HepG2 (cell line): ENCODE measurements around the gene NOSTRIN. TPM values are rescaled to one million over a fixed set of nuclear protein-coding genes. Genes with fewer than 3 reads are reported as not detected.

ENCODE experiments used
- FLYWCH1 ChIP-seq: sonication (generic); formaldehyde crosslinking; IDR thresholded peaks from 2 replicates; pipeline ENCODE4 v1.8.1; 2023; ENCODE audit warnings: mild to moderate bottlenecking, missing genetic modification reagents
- FOSL1 ChIP-seq: sonication (generic); formaldehyde crosslinking; IDR thresholded peaks from 2 replicates; pipeline ENCODE4 v1.9.0; 2021; ENCODE audit warnings: missing genetic modification reagents, borderline replicate concordance
- GTF3A ChIP-seq: sonication (generic); formaldehyde crosslinking; conservative IDR thresholded peaks from 2 replicates; pipeline ENCODE4 v1.4.0; 2020; ENCODE audit warnings: mild to moderate bottlenecking, missing genetic modification reagents
- KLF6 ChIP-seq: IDR thresholded peaks from 2 replicates; pipeline ENCODE4 v1.8.0; 2016; ENCODE audit warnings: missing biosample characterization, missing genetic modification reagents
- MXD4 ChIP-seq: IDR thresholded peaks from 2 replicates; pipeline ENCODE4 v1.6.1; 2016; ENCODE audit warnings: mild to moderate bottlenecking, missing biosample characterization, missing genetic modification reagents
- REPIN1 ChIP-seq: sonication (generic); formaldehyde crosslinking; IDR thresholded peaks from 2 replicates; pipeline ENCODE4 v1.8.0; 2022; ENCODE audit warnings: missing genetic modification reagents, low read depth, mild to moderate bottlenecking, borderline replicate concordance
- SIN3A ChIP-seq: IDR thresholded peaks from 2 replicates; pipeline ENCODE4 v1.6.1; 2011; ENCODE audit warnings: low read depth, mild to moderate bottlenecking, control low read depth, low read length, borderline replicate concordance
- SP5 ChIP-seq: IDR thresholded peaks from 2 replicates; pipeline ENCODE4 v1.6.1; 2016; ENCODE audit warnings: low read depth, borderline replicate concordance
- ZC3H13 ChIP-seq: sonication (generic); formaldehyde crosslinking; IDR thresholded peaks from 2 replicates; pipeline ENCODE4 v1.8.1; 2023; ENCODE audit warnings: mild to moderate bottlenecking, missing genetic modification reagents, moderate library complexity
- ZNF562 ChIP-seq: sonication (generic); formaldehyde crosslinking; IDR thresholded peaks from 2 replicates; pipeline ENCODE4 v1.8.0; 2022; ENCODE audit warnings: missing genetic modification reagents, borderline replicate concordance
- ZNF7 ChIP-seq: IDR thresholded peaks from 2 replicates; pipeline ENCODE4 v1.6.1; 2016; ENCODE audit warnings: missing biosample characterization, missing genetic modification reagents
- ZNF777 ChIP-seq: sonication (generic); formaldehyde crosslinking; IDR thresholded peaks from 2 replicates; pipeline ENCODE4 v1.4.0; 2020; ENCODE audit warnings: missing genetic modification reagents
- polyA plus RNA-seq, 8 experiments: library from polyadenylated mRNA; depleted of rRNA in 3 of 8; stranded (reverse) in 7 of 8; unstranded in 1 of 8; fragments of >200 nt; fragmentation: Illumina TruSeq in 4 of 8; extraction: Trizol in 4 of 8; gene quantifications; 2 replicates each; pipeline versions ENCODE4 v1.2.1 to v1.2.3, GENCODE V29; 2011 to 2016; ENCODE audit warnings: low read depth in 4 of 8, missing spikeins in 1 of 8, mixed read lengths in 1 of 8; ENCODE audit not compliant: insufficient read depth in 1 of 8
- total RNA-seq, 5 experiments: library from RNA; depleted of rRNA; stranded (reverse); fragments of >200 nt; fragmentation: Illumina TruSeq; extraction: Trizol; gene quantifications; 2 replicates each; pipeline ENCODE4 v1.2.3, GENCODE V29; 2016; ENCODE audit warnings: low read depth in 1 of 5
- TF ChIP-seq, protein P1 (sequence below): sonication (generic); formaldehyde crosslinking; IDR thresholded peaks from 2 replicates; pipeline ENCODE4 v1.4.0; 2020; ENCODE audit warnings: missing genetic modification reagents, mild to moderate bottlenecking, borderline replicate concordance
- TF ChIP-seq, protein P2 (sequence below): sonication (generic); formaldehyde crosslinking; IDR thresholded peaks from 2 replicates; pipeline ENCODE4 v1.5.1; 2020; ENCODE audit warnings: mild to moderate bottlenecking, missing genetic modification reagents, moderate library complexity
- TF ChIP-seq, protein P3 (sequence below): sonication (generic); formaldehyde crosslinking; IDR thresholded peaks from 2 replicates; pipeline ENCODE4 v1.4.0; 2020; ENCODE audit warnings: mild to moderate bottlenecking, missing genetic modification reagents
- TF ChIP-seq, protein P4 (sequence below): sonication (generic); formaldehyde crosslinking; IDR thresholded peaks from 2 replicates; pipeline ENCODE4 v1.8.0; 2022; ENCODE audit warnings: mild to moderate bottlenecking, missing genetic modification reagents, moderate library complexity
- TF ChIP-seq, protein P5 (sequence below): sonication (generic); formaldehyde crosslinking; IDR thresholded peaks from 2 replicates; pipeline ENCODE4 v1.4.0; 2020; ENCODE audit warnings: missing genetic modification reagents

NOSTRIN gene
- total and polyA plus RNA-seq, 2 of the 13 experiments (the other 11 are each of a cell fraction or from before 2014, with no cell fraction given): 0.22 TPM

DNA sequence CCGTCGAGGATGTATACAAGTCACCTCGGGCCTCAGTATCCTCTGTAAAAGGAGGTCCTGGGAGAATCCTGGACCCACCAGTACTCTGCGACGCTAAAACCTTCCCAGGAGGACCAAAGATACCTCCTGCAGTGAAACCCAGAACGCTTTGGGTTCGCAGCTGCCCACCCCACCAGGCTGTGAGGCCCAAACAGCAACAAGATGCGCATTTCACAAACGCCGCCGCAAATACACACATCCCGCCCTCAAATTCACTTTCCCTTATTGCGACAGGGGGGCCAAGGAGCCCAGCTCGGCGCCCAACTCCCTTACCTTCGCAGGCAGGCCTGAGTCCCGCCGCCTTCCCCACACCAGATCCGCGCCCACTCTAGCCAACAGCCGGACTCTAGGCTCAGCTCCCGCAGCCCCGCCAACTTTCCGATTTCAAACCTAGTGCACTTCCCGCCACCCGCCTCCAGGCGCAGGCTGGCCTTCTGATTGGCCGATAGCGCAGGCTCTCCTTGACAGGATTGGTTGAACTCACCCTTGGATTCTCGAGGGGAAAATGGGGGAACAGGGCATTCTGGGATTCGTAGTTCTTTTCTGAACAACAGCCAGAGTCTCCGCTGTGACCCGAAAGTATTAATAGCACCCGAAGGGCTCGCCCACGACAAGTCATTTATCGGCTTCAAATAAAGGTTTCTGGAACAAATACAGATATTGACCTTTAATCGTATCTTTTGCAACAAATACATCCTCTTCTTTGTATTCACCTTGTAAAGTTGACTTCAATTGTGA, 87.8 kb downstream of the NOSTRIN start, which contains the start of gene SPC25 (continued):
- peak; percentile 67; the same call in 1 of the 2 replicates for TF ChIP-seq REPIN1 (CRISPR knock-in tag)
- no peak for TF ChIP-seq ZNF7 (CRISPR knock-in tag)
- TF ChIP-seq FLYWCH1 (CRISPR knock-in tag): peak; percentile 33; the same call in 1 of the 2 replicates
- TF ChIP-seq ZNF562 (CRISPR knock-in tag): no peak; the same call in 1 of the 2 replicates
- TF ChIP-seq, protein P1, sequence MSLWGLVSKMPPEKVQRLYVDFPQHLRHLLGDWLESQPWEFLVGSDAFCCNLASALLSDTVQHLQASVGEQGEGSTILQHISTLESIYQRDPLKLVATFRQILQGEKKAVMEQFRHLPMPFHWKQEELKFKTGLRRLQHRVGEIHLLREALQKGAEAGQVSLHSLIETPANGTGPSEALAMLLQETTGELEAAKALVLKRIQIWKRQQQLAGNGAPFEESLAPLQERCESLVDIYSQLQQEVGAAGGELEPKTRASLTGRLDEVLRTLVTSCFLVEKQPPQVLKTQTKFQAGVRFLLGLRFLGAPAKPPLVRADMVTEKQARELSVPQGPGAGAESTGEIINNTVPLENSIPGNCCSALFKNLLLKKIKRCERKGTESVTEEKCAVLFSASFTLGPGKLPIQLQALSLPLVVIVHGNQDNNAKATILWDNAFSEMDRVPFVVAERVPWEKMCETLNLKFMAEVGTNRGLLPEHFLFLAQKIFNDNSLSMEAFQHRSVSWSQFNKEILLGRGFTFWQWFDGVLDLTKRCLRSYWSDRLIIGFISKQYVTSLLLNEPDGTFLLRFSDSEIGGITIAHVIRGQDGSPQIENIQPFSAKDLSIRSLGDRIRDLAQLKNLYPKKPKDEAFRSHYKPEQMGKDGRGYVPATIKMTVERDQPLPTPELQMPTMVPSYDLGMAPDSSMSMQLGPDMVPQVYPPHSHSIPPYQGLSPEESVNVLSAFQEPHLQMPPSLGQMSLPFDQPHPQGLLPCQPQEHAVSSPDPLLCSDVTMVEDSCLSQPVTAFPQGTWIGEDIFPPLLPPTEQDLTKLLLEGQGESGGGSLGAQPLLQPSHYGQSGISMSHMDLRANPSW: peak; percentile 97
- peak; percentile 78 for TF ChIP-seq ZNF777 (CRISPR knock-in tag)
- TF ChIP-seq SIN3A: peak; percentile 97
- no peak for TF ChIP-seq FOSL1
- no peak for TF ChIP-seq KLF6 (CRISPR knock-in tag)
- TF ChIP-seq MXD4 (CRISPR knock-in tag): peak; percentile 76
- TF ChIP-seq ZC3H13 (CRISPR knock-in tag): peak; percentile 65; the same call in 1 of the 2 replicates
- no peak for TF ChIP-seq SP5 (CRISPR knock-in tag)
- no peak for TF ChIP-seq GTF3A (CRISPR knock-in tag)
- TF ChIP-seq, protein P2, sequence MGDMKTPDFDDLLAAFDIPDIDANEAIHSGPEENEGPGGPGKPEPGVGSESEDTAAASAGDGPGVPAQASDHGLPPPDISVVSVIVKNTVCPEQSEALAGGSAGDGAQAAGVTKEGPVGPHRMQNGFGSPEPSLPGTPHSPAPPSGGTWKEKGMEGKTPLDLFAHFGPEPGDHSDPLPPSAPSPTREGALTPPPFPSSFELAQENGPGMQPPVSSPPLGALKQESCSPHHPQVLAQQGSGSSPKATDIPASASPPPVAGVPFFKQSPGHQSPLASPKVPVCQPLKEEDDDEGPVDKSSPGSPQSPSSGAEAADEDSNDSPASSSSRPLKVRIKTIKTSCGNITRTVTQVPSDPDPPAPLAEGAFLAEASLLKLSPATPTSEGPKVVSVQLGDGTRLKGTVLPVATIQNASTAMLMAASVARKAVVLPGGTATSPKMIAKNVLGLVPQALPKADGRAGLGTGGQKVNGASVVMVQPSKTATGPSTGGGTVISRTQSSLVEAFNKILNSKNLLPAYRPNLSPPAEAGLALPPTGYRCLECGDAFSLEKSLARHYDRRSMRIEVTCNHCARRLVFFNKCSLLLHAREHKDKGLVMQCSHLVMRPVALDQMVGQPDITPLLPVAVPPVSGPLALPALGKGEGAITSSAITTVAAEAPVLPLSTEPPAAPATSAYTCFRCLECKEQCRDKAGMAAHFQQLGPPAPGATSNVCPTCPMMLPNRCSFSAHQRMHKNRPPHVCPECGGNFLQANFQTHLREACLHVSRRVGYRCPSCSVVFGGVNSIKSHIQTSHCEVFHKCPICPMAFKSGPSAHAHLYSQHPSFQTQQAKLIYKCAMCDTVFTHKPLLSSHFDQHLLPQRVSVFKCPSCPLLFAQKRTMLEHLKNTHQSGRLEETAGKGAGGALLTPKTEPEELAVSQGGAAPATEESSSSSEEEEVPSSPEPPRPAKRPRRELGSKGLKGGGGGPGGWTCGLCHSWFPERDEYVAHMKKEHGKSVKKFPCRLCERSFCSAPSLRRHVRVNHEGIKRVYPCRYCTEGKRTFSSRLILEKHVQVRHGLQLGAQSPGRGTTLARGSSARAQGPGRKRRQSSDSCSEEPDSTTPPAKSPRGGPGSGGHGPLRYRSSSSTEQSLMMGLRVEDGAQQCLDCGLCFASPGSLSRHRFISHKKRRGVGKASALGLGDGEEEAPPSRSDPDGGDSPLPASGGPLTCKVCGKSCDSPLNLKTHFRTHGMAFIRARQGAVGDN (CRISPR knock-in tag): peak; percentile 82
- TF ChIP-seq, protein P3, sequence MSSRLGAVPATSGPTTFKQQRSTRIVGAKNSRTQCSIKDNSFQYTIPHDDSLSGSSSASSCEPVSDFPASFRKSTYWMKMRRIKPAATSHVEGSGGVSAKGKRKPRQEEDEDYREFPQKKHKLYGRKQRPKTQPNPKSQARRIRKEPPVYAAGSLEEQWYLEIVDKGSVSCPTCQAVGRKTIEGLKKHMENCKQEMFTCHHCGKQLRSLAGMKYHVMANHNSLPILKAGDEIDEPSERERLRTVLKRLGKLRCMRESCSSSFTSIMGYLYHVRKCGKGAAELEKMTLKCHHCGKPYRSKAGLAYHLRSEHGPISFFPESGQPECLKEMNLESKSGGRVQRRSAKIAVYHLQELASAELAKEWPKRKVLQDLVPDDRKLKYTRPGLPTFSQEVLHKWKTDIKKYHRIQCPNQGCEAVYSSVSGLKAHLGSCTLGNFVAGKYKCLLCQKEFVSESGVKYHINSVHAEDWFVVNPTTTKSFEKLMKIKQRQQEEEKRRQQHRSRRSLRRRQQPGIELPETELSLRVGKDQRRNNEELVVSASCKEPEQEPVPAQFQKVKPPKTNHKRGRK: 0 out of 2 replicates have a peak, but pooled peaks have one; percentile 70
- TF ChIP-seq, protein P4, sequence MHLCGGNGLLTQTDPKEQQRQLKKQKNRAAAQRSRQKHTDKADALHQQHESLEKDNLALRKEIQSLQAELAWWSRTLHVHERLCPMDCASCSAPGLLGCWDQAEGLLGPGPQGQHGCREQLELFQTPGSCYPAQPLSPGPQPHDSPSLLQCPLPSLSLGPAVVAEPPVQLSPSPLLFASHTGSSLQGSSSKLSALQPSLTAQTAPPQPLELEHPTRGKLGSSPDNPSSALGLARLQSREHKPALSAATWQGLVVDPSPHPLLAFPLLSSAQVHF (CRISPR knock-in tag): no peak
- TF ChIP-seq, protein P5, sequence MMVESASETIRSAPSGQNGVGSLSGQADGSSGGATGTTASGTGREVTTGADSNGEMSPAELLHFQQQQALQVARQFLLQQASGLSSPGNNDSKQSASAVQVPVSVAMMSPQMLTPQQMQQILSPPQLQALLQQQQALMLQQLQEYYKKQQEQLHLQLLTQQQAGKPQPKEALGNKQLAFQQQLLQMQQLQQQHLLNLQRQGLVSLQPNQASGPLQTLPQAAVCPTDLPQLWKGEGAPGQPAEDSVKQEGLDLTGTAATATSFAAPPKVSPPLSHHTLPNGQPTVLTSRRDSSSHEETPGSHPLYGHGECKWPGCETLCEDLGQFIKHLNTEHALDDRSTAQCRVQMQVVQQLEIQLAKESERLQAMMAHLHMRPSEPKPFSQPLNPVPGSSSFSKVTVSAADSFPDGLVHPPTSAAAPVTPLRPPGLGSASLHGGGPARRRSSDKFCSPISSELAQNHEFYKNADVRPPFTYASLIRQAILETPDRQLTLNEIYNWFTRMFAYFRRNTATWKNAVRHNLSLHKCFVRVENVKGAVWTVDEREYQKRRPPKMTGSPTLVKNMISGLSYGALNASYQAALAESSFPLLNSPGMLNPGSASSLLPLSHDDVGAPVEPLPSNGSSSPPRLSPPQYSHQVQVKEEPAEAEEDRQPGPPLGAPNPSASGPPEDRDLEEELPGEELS: 0 out of 2 replicates have a peak, but pooled peaks have one; percentile 5
